ENCODE results near the gene FAM185A. TPM values are rescaled to one million over a fixed set of nuclear protein-coding genes. Genes with fewer than 3 reads are reported as not detected.

Gene FAM185A
- total RNA-seq, 1 experiment from 2014 or later = 8.9 TPM

DNA sequence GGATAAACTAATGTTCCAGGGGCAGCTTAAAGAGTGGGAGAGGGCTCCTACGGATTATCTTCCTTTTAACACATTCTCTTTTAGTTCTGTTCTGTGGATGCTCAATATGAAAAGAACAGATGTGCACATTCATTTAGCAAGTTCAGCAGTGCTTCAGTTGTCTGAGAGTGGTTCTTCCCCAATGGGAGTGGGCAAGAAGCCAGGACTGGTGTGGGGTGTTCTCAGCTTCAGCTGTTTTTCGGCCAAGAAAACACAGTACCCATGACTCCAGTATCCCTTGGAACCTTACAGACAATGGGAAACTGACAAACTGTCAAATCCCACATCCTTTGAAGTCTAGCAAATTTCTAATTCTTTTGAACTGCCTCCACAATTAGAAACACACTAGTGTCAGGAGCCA is 92.5 kb downstream of the FAM185A start:
- no TSS peak for BruUV-seq (replicated peaks)
- Histone ChIP-seq H3K27me3 (ENCODE audit: control insufficient read depth, insufficient read depth, low read length) (no peaks in the 10 kb centered on the region), H3K4me3 (ENCODE audit: low read depth in 2 of 2, low read length in 2 of 2) (no peak overlapping the region), H3K9me3 (ENCODE audit: control insufficient read depth, insufficient read depth, low read depth, low read length) (no peaks in the 10 kb centered on the region), H3K36me3 (ENCODE audit: control insufficient read depth, insufficient read depth, low read length) (no peaks in the 10 kb centered on the region), H3K4me1 (ENCODE audit: control insufficient read depth, insufficient read depth, low read length) (no peaks in the 10 kb centered on the region), H3K27ac (ENCODE audit: low read length) (no peak overlapping the region)
- ATAC-seq (no peak), DNase-seq (ENCODE audit: low read depth, low spot score) (no peak)
- POLR2A ChIA-PET = no interaction called here
- intact Hi-C loops (cut with micrococcal nuclease; ENCODE audit: unreplicated experiment) (no loop called here), in situ Hi-C loops (cut with HindIII; ENCODE audit: low pct_unique_long_range_greater_than_20kb, low sequenced_read_pairs) (no loop called here)
- CTCF ChIA-PET = no interaction called here
- TF ChIP-seq SIN3A (IDR thresholded peaks at IDR 0.05; ENCODE audit: borderline replicate concordance, insufficient read depth, low read depth, low read length) (no peak), TCF7L2 (IDR thresholded peaks at IDR 0.05; ENCODE audit: low read depth, low read length) (no peak)

DNA sequence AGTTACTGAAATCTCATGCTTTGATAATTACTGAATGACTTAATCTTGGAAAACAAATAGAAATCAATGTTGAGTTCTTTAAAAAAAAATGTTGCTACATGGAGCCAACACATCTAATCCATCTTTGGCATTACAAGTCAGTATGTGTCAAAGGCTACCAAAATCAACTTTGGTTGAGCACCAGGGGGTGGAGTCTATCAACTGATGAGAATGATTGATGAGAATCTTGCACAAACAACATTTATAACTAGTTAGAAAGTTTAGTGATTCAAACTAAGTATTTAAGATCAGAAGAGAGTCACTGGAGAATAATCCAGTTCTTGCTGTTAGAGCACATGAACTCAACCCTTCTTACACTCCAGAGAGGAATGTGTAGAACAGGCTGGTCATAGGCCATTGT is 93.5 kb downstream of the FAM185A start:
- no peak overlapping the region for H3K27ac ChIP-seq (ENCODE audit: low read length)
- no peak for ATAC-seq
- H3K27me3 ChIP-seq (ENCODE audit: control insufficient read depth, insufficient read depth, low read length) = no peaks in the 10 kb centered on the region
- no peaks in the 10 kb centered on the region for H3K36me3 ChIP-seq (ENCODE audit: control insufficient read depth, insufficient read depth, low read length)
- BruUV-seq (replicated peaks) = no TSS peak
- H3K9me3 ChIP-seq (ENCODE audit: control insufficient read depth, insufficient read depth, low read depth, low read length) = no peaks in the 10 kb centered on the region
- no peaks in the 10 kb centered on the region for H3K4me1 ChIP-seq (ENCODE audit: control insufficient read depth, insufficient read depth, low read length)
- intact Hi-C loops (cut with micrococcal nuclease; ENCODE audit: unreplicated experiment) (no loop called here), in situ Hi-C loops (cut with HindIII; ENCODE audit: low pct_unique_long_range_greater_than_20kb, low sequenced_read_pairs) (no loop called here)
- no peak for DNase-seq (ENCODE audit: low read depth, low spot score)
- no peak overlapping the region for H3K4me3 ChIP-seq (ENCODE audit: low read depth in 2 of 2, low read length in 2 of 2)
- POLR2A ChIA-PET = no interaction called here
- CTCF ChIA-PET = no interaction called here
- TF ChIP-seq, protein P1, sequence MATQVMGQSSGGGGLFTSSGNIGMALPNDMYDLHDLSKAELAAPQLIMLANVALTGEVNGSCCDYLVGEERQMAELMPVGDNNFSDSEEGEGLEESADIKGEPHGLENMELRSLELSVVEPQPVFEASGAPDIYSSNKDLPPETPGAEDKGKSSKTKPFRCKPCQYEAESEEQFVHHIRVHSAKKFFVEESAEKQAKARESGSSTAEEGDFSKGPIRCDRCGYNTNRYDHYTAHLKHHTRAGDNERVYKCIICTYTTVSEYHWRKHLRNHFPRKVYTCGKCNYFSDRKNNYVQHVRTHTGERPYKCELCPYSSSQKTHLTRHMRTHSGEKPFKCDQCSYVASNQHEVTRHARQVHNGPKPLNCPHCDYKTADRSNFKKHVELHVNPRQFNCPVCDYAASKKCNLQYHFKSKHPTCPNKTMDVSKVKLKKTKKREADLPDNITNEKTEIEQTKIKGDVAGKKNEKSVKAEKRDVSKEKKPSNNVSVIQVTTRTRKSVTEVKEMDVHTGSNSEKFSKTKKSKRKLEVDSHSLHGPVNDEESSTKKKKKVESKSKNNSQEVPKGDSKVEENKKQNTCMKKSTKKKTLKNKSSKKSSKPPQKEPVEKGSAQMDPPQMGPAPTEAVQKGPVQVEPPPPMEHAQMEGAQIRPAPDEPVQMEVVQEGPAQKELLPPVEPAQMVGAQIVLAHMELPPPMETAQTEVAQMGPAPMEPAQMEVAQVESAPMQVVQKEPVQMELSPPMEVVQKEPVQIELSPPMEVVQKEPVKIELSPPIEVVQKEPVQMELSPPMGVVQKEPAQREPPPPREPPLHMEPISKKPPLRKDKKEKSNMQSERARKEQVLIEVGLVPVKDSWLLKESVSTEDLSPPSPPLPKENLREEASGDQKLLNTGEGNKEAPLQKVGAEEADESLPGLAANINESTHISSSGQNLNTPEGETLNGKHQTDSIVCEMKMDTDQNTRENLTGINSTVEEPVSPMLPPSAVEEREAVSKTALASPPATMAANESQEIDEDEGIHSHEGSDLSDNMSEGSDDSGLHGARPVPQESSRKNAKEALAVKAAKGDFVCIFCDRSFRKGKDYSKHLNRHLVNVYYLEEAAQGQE (IDR thresholded peaks at IDR 0.05; ENCODE audit: insufficient read depth in 1 of 2, low read depth in 2 of 2, low read length in 1 of 2) = no peak
- TF ChIP-seq POLR2AphosphoS5 (IDR thresholded peaks at IDR 0.05; ENCODE audit: low read depth, low read length) (no peak), SIN3A (IDR thresholded peaks at IDR 0.05; ENCODE audit: borderline replicate concordance, insufficient read depth, low read depth, low read length) (no peak), TCF7L2 (IDR thresholded peaks at IDR 0.05; ENCODE audit: low read depth, low read length) (no peak)
- TF ChIP-seq, protein P2, sequence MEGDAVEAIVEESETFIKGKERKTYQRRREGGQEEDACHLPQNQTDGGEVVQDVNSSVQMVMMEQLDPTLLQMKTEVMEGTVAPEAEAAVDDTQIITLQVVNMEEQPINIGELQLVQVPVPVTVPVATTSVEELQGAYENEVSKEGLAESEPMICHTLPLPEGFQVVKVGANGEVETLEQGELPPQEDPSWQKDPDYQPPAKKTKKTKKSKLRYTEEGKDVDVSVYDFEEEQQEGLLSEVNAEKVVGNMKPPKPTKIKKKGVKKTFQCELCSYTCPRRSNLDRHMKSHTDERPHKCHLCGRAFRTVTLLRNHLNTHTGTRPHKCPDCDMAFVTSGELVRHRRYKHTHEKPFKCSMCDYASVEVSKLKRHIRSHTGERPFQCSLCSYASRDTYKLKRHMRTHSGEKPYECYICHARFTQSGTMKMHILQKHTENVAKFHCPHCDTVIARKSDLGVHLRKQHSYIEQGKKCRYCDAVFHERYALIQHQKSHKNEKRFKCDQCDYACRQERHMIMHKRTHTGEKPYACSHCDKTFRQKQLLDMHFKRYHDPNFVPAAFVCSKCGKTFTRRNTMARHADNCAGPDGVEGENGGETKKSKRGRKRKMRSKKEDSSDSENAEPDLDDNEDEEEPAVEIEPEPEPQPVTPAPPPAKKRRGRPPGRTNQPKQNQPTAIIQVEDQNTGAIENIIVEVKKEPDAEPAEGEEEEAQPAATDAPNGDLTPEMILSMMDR (IDR thresholded peaks at IDR 0.05) = no peak

DNA sequence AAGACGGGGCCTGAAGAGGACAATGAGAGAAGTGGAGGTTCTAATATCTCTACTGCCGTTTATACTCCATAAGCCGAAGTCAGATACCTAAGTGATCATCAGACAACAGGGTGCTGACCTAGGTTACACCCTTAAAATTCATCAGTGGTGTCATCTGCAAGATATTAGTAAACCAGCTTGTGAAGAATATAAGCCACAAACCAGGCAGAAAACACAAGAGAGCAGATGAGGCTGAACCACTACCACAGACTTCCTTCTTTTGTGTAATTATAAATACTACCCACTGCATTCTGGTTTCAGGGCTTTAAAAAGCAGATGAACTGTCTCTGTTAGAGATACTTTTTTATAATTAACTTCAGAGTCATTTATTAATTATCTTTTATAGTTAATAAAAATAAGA is 95.1 kb downstream of the FAM185A start:
- POLR2A ChIA-PET = no interaction called here

More for the DNA sequence above, 95.1 kb downstream of the FAM185A start:
- TF ChIP-seq TCF7L2 (IDR thresholded peaks at IDR 0.05; ENCODE audit: low read depth, low read length) (no peak), POLR2AphosphoS5 (IDR thresholded peaks at IDR 0.05; ENCODE audit: low read depth, low read length) (no peak), SIN3A (IDR thresholded peaks at IDR 0.05; ENCODE audit: borderline replicate concordance, insufficient read depth, low read depth, low read length) (no peak)
- TF ChIP-seq, protein P1 (IDR thresholded peaks at IDR 0.05; ENCODE audit: insufficient read depth in 1 of 2, low read depth in 2 of 2, low read length in 1 of 2) = no peak
- TF ChIP-seq, protein P2 (IDR thresholded peaks at IDR 0.05) = no peak
- H3K9me3 ChIP-seq (ENCODE audit: control insufficient read depth, insufficient read depth, low read depth, low read length) = no peaks in the 10 kb centered on the region
- no peak overlapping the region for H3K4me3 ChIP-seq (ENCODE audit: low read depth in 2 of 2, low read length in 2 of 2)
- in situ Hi-C loops (cut with HindIII; ENCODE audit: low pct_unique_long_range_greater_than_20kb, low sequenced_read_pairs) = no loop called here
- BruUV-seq (replicated peaks) = no TSS peak
- no peaks in the 10 kb centered on the region for H3K4me1 ChIP-seq (ENCODE audit: control insufficient read depth, insufficient read depth, low read length)
- no peak for DNase-seq (ENCODE audit: low read depth, low spot score)
- no peak for ATAC-seq
- intact Hi-C loops (cut with micrococcal nuclease; ENCODE audit: unreplicated experiment) = no loop called here
- CTCF ChIA-PET = no interaction called here
- H3K36me3 ChIP-seq (ENCODE audit: control insufficient read depth, insufficient read depth, low read length) = no peaks in the 10 kb centered on the region
- H3K27me3 ChIP-seq (ENCODE audit: control insufficient read depth, insufficient read depth, low read length) = no peaks in the 10 kb centered on the region
- no peak overlapping the region for H3K27ac ChIP-seq (ENCODE audit: low read length)

Measured in Panc1 (cell line).